Measurements from ENCODE around the gene REEP2.
"Not testable (repeated sequence)": the region's sequence is repeated elsewhere in the genome, so short reads cannot be mapped to it uniquely, and the experiment has no call there.

Gene REEP2, protein sequence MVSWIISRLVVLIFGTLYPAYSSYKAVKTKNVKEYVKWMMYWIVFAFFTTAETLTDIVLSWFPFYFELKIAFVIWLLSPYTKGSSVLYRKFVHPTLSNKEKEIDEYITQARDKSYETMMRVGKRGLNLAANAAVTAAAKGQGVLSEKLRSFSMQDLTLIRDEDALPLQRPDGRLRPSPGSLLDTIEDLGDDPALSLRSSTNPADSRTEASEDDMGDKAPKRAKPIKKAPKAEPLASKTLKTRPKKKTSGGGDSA

DNA sequence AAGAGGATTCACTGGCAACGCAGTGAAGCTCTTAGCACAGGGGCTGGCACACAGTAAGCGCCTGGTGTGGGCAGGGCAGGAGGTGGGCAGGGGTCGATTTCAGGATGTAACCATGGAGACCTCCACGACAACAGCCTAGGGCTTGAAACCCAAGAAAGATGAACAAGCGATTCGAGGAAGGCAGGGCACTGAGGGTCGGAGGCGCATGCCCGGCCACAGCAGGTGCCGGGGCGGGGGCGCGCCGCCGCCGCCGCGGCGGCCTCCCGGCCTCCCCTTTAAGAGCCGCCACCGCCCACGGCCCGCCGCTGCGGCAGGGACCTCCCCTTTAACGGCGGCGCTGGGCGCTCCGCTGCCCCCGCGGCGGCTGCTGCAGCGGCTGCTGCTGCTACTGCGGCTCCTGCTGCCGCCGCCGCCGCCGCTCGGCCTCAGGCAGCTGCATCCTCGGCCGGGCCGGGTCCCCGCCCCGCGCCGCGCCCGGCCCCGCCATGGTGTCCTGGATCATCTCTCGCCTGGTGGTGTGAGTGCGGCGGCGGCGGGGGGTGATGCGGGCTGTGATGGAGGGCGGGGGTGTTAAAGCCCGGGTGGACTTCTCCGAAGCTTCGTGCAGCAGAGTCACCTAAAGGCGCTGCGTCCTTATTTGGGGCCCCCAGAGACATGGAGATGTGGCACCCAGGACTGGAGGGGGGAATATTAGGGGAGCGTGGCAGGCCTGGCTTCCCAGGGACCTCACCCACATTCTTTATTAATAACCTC lies at the start of gene REEP2:
REEP2 (plus strand) TSS at position 334 of the 753 bp plus-strand sequence; CDS start at position 486, 152 bp downstream.
- DNase-seq (ENCODE audit: low spot score), result peak; percentile 81

DNA sequence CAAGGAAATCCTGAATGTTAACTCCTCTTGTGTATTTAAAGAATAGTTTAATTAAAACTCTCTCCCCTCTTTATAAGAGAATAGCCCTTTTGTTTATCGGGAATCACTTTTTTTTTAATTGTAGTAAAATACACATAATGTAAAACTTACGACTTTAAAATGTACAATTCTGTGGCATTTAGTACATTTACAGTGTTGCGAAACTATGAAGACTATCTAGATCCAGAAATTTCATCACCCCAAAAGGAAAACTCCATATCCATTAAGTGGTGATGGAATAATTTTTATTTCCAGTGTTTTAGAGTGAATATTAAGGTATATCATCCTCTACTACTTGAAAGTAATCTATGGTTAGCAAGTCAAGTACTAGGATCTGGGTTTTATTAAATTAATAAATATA lies 49.5 kb upstream of the REEP2 start:
- no peak for DNase-seq (ENCODE audit: low spot score)

DNA sequence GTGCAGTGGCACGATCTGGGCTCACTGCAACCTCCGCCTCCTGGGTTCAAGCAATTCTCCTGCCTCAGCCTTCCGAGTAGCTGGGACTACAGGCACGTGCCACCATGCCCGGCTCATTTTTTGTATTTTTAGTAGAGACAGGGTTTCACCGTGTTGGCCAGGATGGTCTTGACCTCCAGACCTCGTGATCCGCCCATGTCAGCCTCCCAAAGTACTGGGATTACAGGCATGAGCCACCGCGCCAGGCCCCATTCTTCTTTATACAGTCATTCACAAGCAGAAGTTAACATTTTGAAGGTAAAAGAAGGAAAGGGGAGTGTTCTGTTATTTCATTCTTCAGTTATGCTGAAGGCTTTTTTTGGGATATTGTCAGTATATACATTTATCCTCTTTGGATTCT lies 48.9 kb upstream of the REEP2 start:
- not testable (repeated sequence) for DNase-seq (ENCODE audit: low spot score)

DNA sequence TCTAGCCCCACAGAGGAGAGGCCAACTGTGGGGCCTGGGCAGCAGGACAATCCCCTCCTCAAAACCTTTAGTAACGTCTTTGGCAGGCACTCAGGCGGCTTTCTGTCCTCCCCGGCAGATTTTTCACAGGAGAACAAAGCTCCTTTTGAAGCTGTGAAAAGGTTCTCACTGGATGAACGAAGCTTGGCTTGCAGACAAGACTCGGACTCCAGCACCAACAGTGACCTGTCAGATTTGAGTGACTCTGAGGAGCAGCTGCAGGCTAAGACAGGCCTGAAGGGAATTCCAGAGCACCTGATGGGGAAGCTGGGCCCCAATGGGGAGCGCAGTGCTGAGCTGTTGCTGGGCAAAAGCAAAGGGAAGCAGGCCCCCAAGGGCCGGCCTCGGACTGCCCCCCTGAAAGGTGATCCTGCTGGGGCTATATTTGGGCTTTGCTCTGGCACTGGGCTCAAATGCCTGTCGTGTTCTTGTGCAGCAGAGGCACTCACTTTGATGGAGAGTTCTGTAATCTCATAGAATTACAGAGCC lies 46.9 kb upstream of the REEP2 start:
- no peak for DNase-seq (ENCODE audit: low spot score)

DNA sequence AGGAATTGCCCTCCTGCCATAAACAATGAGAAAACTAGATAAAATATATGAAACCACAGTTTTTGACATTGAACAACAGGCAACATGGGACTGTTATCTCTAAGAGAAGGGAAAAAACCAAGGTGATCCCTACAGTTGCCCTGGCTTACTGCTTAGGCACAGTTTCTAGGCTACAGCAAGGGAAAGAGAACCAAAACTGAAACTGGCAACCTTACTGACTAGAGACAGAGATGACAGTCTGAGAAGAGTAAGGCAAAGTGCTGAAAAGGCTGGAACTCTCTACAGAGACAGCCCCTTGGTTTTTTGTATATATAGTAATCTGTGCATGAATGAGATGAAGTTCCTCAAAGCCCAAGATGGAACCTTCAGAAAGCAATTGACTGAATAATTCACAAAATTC lies 36.2 kb upstream of the REEP2 start:
- no peak for DNase-seq (ENCODE audit: low spot score)

DNA sequence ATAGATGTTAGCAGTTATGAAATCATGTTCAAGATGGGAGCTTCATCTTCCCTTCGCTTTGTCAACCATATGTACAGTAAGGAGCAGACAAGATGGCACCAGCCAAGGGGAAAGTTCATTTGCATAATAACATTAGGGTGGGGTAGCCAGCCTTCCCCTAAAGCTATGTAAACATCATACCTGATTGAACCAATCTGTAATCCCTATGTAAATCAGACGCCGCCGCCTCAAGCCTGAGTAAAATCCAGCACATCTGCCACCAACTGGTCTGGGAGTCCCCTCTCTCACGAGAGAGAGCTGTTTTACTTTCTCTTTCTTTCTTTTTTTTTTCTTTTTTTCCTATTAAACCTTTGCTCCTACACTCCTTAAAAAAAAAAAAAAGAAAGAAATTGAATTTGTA lies 30.8 kb upstream of the REEP2 start:
- DNase-seq (ENCODE audit: low spot score), result no peak

DNA sequence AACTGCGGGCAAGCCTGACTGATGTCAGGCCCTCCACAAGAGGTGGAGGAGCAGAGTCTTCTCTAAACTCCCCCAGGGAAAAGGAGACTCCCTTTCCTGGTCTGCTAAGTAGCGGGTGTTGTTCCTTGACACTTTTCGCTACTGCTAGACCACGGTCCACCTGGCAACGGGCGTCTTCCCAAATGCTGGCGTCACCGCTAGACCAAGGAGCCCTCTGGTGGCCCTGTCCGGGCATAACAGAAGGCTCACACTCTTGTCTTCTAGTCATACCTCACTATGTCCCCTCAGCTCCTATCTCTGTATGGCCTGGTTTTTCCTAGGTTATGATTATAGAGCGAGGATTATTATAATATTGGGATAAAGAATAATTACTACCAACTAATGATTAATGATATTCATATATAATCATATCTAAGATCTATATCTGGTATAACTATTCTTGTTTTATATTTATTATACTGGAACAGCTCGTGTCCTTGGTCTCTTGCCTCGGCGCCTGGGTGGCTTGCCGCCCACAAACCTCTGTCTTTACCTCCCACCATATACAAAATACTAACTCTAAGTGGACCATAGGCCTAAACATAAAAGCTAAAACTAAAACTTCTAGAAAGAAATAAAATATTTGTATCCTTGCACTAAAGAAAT lies 27.7 kb upstream of the REEP2 start:
- DNase-seq (ENCODE audit: low spot score), result not testable (repeated sequence)

DNA sequence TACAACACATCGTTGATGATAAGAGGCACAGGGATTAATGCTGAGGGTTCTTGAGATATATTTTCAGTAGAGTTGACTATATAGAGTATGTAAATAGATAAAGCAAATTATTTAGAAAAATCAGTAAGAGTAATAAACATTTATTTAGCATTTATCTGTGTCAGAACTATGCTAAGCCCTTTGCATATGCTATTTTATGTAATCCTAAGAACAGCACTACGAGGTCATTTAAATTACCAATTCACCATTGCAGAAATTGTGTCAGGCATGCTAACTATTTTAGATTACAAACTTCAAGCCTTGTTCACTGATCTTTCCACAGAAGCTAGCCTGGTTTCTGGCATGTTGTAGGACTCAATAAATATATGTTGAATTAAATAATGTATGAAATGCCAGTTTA lies 20.4 kb upstream of the REEP2 start:
- DNase-seq (ENCODE audit: low spot score), result no peak

DNA sequence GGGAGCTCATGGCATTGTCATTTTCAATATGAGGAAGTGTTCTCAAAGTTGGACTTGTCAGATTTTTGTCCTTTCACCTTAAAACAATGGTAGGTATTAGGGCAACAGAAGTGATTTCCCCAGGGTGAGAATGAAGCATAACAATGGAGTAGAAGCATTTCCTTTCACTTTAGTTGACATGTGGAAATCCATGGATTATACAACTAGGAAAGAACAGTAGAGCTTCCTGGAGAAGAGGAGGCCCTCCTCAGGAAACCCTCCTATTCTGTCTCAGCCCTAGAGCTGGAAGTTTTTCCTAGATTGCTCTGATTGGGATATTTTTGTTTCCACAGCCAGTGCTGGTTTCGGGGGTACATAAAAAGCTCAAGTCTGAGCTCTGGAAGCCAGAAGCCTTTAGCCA lies 13.8 kb upstream of the REEP2 start:
- DNase-seq (ENCODE audit: low spot score), result no peak

DNA sequence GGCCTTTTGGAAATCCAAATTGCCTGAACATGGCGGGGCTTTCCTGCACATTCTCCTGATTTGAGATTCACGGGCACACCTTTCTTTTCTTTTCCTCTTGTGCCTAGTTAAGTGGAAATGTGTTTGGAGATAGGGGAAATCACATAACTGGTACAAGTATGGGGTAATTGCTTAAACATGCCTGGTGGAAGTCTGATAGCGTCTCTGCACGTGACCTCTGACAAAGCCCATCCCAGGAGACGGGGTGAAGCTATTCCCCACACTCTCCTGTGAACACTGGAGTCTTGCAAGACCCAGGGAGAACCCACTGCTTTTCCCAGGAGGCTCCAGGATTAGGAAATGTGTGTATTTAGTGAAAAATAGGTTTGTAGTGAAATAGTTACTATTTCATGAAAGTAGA lies 2.9 kb upstream of the REEP2 start:
- no peak for DNase-seq (ENCODE audit: low spot score)

DNA sequence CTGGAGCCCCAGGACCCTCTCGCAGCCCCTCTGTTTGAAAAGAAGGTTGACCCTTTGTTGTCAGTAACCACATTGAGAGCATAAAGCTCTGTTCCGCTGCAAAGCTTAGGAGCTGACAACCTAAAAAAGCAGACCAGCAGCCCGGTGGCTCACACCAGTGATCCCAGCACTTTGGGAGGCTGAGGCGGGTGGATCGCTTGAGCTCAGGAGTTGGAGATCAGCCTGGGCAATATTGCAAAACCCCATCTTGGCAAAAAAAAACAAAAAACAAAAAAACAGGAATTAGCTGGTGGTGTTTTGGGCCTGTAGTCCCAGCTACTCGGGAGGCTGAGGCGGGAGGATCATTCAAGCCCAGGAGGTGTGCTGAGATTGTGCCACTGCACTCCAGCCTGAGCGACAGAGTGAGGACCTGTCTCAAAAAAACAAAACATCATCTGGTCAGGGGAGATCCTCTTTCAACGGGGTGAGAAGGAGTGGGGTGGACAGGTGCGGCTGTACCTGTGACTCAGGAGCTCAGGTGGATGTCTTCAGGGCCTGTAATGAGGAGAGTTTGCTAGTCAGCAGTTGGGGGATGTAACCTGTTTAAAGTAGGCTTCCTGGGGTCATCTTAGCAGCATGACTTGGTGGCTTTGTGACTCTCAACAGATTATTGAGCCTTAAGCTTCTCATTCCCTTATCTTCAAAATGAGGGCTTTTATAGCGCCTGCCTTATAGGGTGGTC lies 694 bp upstream of the REEP2 start:
- no peak for DNase-seq (ENCODE audit: low spot score)

DNA sequence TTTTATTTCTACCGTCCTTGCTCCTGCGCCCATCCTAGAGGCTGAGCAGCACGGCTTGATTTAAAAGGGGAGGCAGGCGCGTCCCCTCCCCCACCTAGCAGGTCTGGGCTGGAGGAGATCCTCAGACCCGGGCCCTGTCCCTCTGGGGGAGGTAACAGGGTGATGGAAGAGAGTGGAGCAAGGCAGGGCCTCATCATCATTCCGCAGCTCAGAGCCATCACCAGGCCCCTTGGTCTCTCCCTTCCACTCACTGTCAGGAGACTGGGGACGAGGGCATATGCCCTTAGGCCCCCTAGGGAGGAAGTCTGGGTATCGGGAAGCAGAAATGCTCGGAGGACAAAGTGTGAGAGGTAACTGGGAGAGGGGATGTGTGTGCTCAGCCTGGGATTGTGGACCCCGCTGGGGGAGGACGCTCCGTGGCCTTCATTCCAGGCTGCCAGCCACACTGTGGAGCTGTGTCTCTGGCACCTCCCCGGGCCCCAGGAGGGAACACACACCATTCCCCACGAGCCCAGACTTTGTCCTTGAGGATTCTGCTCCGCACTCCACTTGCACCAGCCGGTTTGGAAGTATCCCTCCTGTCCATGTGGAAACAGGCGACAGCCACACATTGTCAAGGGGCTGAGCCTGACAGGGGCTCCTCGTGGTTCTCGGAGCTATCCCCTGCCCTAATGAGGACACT lies 761 bp downstream of the REEP2 start:
- peak; percentile 31 for DNase-seq (ENCODE audit: low spot score)

DNA sequence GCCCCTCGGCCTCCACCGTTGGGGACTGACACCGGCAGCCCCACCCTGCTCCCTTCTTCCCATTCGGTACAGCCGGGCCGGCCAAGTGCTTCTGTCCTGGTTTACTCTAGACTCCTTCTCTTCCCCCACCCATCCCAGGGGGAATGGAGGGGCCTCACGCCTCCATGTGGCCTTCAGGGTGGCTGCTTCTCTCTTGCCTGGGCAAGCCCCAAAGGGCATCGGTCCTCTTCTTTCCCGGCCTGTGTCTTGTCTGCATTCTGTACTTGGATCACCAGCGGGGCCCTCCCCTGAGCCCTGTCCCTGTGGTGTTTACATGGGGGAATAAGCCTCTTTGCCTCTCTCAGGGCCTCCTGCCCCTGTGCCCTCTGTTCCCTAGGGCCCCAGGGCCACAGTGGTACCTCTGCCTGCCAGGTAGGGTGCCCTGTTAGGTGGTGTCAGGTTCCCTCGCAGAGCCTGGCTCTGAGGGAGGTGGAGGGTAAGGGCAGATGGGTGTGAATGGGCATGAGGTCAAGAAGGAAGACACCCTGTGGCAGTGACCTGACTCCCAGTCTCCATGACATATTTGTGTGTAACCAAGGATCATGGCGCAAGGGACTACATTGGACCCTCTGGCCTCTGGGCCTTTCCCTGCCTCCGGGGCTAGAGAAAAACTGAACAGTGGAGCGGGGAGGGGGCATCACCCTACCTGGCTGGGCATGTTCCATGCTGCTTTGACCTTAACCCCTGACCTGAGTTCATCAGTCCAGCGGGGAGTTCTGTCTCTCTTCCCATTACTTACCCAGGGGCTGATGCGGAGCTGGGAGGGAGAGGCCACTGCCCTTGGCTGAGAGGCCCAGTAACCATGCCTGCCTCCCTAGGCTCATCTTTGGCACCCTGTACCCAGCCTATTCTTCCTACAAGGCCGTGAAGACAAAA lies 1.6 kb downstream of the REEP2 start:
- peak; percentile 11 for DNase-seq (ENCODE audit: low spot score)

DNA sequence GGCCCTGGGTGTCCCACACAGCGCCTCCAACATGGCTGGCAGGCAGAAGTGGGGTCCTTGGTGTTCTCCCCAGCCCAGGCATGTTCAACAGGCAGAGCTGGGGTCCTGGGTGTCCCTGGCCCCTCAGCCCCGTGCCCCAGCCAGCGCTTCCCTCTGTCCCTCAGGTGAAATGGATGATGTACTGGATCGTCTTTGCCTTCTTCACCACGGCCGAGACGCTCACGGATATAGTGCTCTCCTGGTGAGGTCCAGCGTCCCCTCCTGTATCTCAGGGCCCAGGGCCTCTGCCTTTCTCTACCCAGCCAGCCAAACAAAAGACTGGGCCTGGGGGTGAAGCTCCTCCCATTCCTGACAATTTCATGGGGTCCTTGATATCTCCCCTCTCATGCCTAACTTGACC lies 2.4 kb downstream of the REEP2 start:
- no peak for DNase-seq (ENCODE audit: low spot score)

DNA sequence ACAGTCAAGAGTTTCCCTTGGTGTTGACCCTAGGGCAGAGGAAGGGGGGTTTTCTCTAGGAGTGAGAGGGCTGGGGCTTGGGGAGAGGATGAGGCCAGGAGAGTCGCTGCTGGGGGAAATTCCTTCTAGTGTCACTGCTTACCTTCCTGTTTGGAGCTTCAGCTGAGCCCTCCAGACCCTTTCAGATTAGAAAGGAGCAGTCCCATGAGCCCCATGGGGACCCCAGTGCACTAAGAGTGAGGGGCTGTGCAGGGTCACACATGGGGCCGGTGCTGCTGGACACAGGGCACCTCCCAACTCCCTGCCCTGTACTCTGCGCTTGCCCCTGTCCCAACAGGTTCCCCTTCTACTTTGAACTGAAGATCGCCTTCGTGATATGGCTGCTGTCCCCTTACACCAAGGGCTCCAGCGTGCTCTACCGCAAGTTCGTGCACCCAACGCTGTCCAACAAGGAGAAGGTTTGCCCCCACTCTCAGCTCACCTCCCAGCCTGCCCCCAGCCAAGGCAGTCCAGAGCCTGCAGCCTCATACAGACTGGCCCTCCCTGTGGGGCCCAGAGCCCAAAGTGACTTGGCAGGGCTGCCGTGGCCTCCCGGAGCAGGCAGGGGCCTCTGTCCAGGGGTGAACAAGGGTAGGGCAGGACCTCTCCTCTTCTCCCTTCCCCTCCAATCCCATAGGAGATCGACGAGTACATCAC lies 5.4 kb downstream of the REEP2 start:
- no peak for DNase-seq (ENCODE audit: low spot score)

DNA sequence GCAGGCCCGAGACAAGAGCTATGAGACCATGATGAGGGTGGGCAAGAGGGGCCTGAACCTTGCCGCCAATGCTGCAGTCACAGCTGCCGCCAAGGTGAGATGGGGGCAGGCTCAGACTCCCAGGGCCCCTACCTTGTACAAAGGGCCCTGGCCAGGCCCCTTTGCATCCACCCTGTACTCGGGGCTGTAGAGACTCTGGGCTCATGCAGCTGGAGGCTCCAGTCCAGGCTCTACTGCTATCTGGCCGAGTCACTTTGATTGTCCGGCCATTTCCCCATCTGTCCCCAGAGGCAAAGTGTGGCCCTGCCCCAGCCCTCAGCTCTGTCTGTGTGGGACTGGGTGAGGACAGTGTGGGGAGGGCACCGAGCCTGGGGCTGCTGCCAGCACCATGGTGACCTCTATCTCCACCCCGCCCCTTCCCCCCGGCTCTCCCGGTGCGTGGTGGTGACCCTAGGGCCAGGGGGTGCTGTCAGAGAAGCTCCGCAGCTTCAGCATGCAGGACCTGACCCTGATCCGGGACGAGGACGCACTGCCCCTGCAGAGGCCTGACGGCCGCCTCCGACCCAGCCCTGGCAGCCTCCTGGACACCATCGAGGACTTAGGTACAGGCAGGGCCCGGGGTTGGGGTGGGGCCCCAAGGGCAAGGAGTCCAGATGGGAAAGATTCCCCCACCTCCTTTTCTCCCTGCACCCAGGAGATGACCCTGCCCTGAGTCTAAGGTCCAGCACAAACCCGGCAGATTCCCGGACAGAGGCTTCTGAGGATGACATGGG lies 6.1 kb downstream of the REEP2 start:
- no peak for DNase-seq (ENCODE audit: low spot score)

DNA sequence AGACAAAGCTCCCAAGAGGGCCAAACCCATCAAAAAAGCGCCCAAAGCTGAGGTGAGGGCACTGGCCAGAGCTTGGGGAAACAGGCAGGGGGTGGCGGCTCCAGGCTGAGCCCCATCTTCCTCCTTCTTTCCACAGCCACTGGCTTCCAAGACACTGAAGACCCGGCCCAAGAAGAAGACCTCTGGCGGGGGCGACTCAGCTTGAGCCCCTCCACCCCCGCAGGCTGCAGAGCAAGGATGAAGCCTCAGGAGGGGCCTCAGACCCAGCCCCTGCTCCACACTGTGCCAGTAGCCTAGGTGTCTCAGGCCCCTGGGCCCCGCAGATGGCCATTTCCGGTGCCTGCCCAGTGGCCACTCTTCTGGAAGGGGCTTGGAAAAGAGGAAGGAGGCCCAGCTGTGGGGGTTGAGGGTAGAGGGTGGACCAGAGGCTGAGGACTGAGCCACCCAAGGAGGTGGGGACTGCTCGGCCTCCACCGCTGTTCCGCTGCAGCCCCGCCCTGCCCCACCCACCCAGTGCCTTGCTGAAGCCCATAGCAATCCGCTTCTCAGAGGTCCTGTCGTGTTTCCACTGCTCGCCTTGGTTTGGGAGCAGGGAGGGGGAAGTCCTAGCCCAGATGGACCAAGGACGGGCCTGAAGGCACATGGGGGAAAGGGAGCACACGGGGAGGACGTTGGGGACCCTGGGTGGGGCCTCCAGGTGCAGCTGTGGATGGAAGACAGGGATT lies 6.9 kb downstream of the REEP2 start:
- no peak for DNase-seq (ENCODE audit: low spot score)

DNA sequence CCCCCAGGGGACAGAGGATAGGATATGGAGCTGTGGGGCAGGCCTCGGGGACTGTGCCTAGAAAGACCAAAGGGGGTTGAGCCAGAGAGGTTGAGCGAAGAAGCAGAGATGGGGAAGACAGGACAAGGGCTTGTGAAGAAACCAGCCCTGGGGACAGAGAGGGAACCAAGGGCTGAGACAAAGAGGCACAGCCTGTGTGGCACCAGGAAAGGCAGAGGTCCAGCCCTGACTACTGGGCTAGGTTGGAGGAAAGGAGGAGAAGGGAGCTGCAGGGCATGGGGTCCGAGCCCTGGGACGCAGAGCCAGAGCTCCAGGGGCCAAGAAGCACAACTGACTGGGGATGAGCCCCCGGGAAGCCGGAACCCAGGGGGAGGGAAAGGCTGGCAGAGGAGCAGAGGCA lies 9.2 kb downstream of the REEP2 start:
- DNase-seq (ENCODE audit: low spot score), result no peak

Measured in hepatic stellate cell (primary cell).